Fibroblast of lung (primary cell): ENCODE measurements around the gene SCGN.

ENCODE experiments used
- CTCF ChIP-seq, 2 donors: IDR thresholded peaks in 1 of 2; conservative IDR thresholded peaks in 1 of 2; 1 replicate in 1 of 2; 2 replicates in 1 of 2; pipeline ENCODE4 v1.5.1; 2011 to 2012; ENCODE audit warnings: low read length in 2 of 2, control low read depth in 1 of 2, inconsistent platforms in 1 of 2, low read depth in 1 of 2, mild to moderate bottlenecking in 1 of 2
- EZH2 ChIP-seq: IDR thresholded peaks from 2 replicates; pipeline ENCODE4 v1.5.1; 2012; ENCODE audit warnings: low read length, control low read depth, mild to moderate bottlenecking; ENCODE audit errors: missing control alignments

GRCh38 chr6:25726122-25726911, 74.3 kb downstream of the SCGN start:
- TF ChIP-seq CTCF (conservative IDR thresholded peaks at IDR 0.05 in 1 of 2, IDR thresholded peaks at IDR 0.05 in 1 of 2; ENCODE audit: low read depth in 1 of 2, low read length in 2 of 2), result no peak
- TF ChIP-seq EZH2, result no peak
